ENCODE results near the gene PIPOX.

Gene PIPOX

DNA sequence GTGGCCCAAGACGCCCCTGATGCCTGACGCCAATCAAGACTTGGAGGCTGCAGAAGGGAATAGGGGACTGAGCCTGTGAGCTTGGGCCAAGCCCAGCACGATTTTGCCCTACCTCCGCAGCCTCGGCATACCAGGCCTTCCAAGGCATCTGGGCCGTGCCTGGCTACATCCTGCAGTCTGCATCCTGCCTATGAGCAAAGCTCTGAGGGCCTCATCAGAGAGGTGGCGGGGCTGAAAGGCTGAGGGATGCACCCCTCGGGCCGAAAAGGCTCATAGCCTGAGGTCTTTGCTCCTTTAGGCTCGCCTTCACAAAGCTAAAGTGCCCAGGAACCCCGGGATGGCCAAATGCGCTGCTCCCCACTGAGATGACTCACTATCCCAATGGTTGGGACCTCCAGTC, 39.7 kb upstream of the PIPOX start:
- peaks cover 20% of the 10 kb centered on the region for H3K27me3 ChIP-seq (ENCODE audit: control insufficient read depth, low read length)

DNA sequence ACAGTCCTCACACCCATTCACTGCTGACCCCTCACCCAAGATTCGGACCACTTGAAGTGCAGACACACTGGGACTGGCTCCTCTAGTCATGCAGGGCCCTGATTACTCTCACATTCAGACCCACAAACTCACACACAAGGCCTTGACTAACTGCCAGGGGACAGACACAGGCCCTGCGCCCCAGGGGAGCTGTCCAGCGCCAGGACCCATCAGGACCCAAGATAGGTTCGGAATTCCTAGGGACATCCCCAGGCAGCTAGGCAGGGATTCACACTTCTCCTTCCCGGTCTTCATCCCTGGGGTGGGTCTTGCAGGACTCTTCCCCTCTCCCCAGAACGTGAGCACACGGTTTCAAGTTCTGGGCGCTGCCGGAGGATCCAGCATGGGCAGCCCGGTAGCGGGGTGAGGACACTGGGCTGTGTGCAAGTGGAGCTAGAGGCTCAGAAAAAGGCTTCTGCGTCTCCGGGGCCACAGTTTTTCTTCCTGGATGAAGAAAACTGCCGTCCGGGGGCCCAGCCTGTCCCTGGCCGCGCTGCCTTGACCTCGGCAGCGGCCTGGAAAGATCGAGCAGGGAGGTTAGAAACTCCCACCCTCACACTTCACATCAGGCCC, 38.8 kb upstream of the PIPOX start:
- no peak for TF ChIP-seq EZH2phosphoT487 (IDR thresholded peaks at IDR 0.05; ENCODE audit: borderline replicate concordance, low read length)
- TF ChIP-seq, protein P1, sequence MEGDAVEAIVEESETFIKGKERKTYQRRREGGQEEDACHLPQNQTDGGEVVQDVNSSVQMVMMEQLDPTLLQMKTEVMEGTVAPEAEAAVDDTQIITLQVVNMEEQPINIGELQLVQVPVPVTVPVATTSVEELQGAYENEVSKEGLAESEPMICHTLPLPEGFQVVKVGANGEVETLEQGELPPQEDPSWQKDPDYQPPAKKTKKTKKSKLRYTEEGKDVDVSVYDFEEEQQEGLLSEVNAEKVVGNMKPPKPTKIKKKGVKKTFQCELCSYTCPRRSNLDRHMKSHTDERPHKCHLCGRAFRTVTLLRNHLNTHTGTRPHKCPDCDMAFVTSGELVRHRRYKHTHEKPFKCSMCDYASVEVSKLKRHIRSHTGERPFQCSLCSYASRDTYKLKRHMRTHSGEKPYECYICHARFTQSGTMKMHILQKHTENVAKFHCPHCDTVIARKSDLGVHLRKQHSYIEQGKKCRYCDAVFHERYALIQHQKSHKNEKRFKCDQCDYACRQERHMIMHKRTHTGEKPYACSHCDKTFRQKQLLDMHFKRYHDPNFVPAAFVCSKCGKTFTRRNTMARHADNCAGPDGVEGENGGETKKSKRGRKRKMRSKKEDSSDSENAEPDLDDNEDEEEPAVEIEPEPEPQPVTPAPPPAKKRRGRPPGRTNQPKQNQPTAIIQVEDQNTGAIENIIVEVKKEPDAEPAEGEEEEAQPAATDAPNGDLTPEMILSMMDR (IDR thresholded peaks at IDR 0.05; ENCODE audit: low read depth, low read length, poor library complexity, severe bottlenecking), result no peak
- peaks cover 17% of the 10 kb centered on the region for H3K27me3 ChIP-seq (ENCODE audit: control insufficient read depth, low read length)
- no peak overlapping the region for H3K4me3 ChIP-seq (ENCODE audit: low read length)

More for the DNA sequence above, 39.7 kb upstream of the PIPOX start:
- Histone ChIP-seq H3K36me3 (ENCODE audit: control insufficient read depth, low read length) (no peaks in the 10 kb centered on the region), H3K4me1 (ENCODE audit: control insufficient read depth, low read length) (no peaks in the 10 kb centered on the region), H3K9me2 (replicated peaks; ENCODE audit: control insufficient read depth, low read length) (no peaks in the 10 kb centered on the region), H3F3A (ENCODE audit: control insufficient read depth, insufficient read depth) (no peaks in the 10 kb centered on the region), H3K4me2 (ENCODE audit: low read length) (no peak overlapping the region), H3K4me3 (ENCODE audit: low read length) (no peak overlapping the region), H3K9me3 (ENCODE audit: control insufficient read depth, insufficient read depth, low read length) (no peaks in the 10 kb centered on the region), H3K79me2 (ENCODE audit: control insufficient read depth, low read length) (no peaks in the 10 kb centered on the region), H4K20me1 (ENCODE audit: control insufficient read depth, insufficient read depth, low read depth, low read length) (no peaks in the 10 kb centered on the region), H3K27ac (ENCODE audit: low read depth, low read length) (no peak overlapping the region)
- TF ChIP-seq EZH2phosphoT487 (IDR thresholded peaks at IDR 0.05; ENCODE audit: borderline replicate concordance, low read length), result no peak
- TF ChIP-seq, protein P1 (IDR thresholded peaks at IDR 0.05; ENCODE audit: low read depth, low read length, poor library complexity, severe bottlenecking), result no peak

DNA sequence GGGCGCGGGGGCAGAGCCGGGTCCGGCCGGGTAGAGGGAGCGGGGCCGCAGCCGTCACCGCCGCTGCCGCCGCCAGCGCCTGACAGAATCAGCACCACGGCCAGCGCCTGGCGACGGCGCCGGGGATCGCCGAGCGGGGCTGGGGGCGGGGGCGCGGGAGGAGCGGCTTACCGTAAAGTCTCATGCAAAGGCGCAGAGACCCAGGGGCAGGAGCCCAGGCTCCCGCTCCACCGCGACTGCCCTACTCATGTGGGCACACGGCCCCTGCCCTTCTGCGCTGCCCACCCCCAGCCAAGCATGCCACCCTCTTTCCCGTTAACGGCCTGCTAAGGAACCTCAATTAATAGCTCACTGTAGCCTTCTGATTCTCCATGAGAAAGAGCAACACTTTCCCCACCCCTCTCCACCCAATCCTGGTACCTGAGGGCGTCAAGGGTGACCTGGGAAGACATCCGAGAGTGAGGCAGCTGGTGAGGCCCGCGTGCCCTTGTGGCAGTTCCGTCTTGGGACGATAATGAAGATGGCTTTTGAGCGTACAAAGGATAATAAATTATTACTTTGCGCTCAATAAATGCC, 36.9 kb upstream of the PIPOX start, which contains the start of gene SEZ6:
TSS of gene SEZ6 (minus strand) at position 98 of the 576 bp plus-strand sequence. CDS start 164 bp downstream, outside the sequence.
- Histone ChIP-seq H3K9me3 (ENCODE audit: control insufficient read depth, insufficient read depth, low read length) (no peaks in the 10 kb centered on the region), H3K36me3 (ENCODE audit: control insufficient read depth, low read length) (no peaks in the 10 kb centered on the region), H3K27me3 (ENCODE audit: control insufficient read depth, low read length) (peaks cover 23% of the 10 kb centered on the region), H3K4me1 (ENCODE audit: control insufficient read depth, low read length) (no peaks in the 10 kb centered on the region), H4K20me1 (ENCODE audit: control insufficient read depth, insufficient read depth, low read depth, low read length) (no peaks in the 10 kb centered on the region), H3F3A (ENCODE audit: control insufficient read depth, insufficient read depth) (no peaks in the 10 kb centered on the region), H3K9me2 (replicated peaks; ENCODE audit: control insufficient read depth, low read length) (no peaks in the 10 kb centered on the region), H3K4me3 (ENCODE audit: low read length) (no peak within 1 kb of the TSS), H3K4me2 (ENCODE audit: low read length) (no peak within 1 kb of the TSS), H3K79me2 (ENCODE audit: control insufficient read depth, low read length) (no peaks in the 10 kb centered on the region), H3K27ac (ENCODE audit: low read depth, low read length) (no peak within 1 kb of the TSS)
- TF ChIP-seq, protein P1 (IDR thresholded peaks at IDR 0.05; ENCODE audit: low read depth, low read length, poor library complexity, severe bottlenecking), result no peak
- TF ChIP-seq EZH2phosphoT487 (IDR thresholded peaks at IDR 0.05; ENCODE audit: borderline replicate concordance, low read length), result no peak

More for the DNA sequence above, 38.8 kb upstream of the PIPOX start:
- no peaks in the 10 kb centered on the region for H3K36me3 ChIP-seq (ENCODE audit: control insufficient read depth, low read length)
- H3K9me3 ChIP-seq (ENCODE audit: control insufficient read depth, insufficient read depth, low read length), result no peaks in the 10 kb centered on the region
- no peak overlapping the region for H3K4me2 ChIP-seq (ENCODE audit: low read length)
- no peaks in the 10 kb centered on the region for H4K20me1 ChIP-seq (ENCODE audit: control insufficient read depth, insufficient read depth, low read depth, low read length)
- no peaks in the 10 kb centered on the region for H3K4me1 ChIP-seq (ENCODE audit: control insufficient read depth, low read length)
- no peaks in the 10 kb centered on the region for H3K79me2 ChIP-seq (ENCODE audit: control insufficient read depth, low read length)
- no peaks in the 10 kb centered on the region for H3F3A ChIP-seq (ENCODE audit: control insufficient read depth, insufficient read depth)
- no peak overlapping the region for H3K27ac ChIP-seq (ENCODE audit: low read depth, low read length)
- H3K9me2 ChIP-seq (replicated peaks; ENCODE audit: control insufficient read depth, low read length), result no peaks in the 10 kb centered on the region

Data from DOHH2 (cell line).